Stimulated activated CD4-positive, alpha-beta T cell treated with anti-CD3 and anti-CD28 coated beads, Interleukin-1b, Interleukin-23, amount 100 ng/mL, for 48 hours (primary cell): ENCODE results near the gene MAP3K6.

Source experiments
- DNase-seq: peaks from one replicate; pipeline ENCODE4 v3.0.0-alpha.2; 2020

Gene MAP3K6

GRCh38 chr1:27374362-27375086 is 7.8 kb upstream of the MAP3K6 start, which contains the start of gene FCN3:
TSS of gene FCN3 (minus strand) at chr1:27374824. CDS start at chr1:27374818, 6 bp downstream.
- no peak for DNase-seq

- no peak for DNase-seq
These were observed 6.3 kb upstream of the MAP3K6 start for GRCh38 chr1:27372808-27373690.

GRCh38 chr1:27372022-27372807 is 5.5 kb upstream of the MAP3K6 start:
- no peak for DNase-seq

GRCh38 chr1:27368869-27369582 is 2.3 kb upstream of the MAP3K6 start:
- no peak for DNase-seq

GRCh38 chr1:27367160-27367650 is 444 bp upstream of the MAP3K6 start:
- DNase-seq, result no peak

GRCh38 chr1:27366113-27366410 is 699 bp downstream of the MAP3K6 start:
- DNase-seq, result peak; percentile 84

GRCh38 chr1:27365372-27366112 is 1.2 kb downstream of the MAP3K6 start:
- peak; percentile 76 for DNase-seq

GRCh38 chr1:27364696-27365371 is 1.9 kb downstream of the MAP3K6 start:
- DNase-seq, result no peak

GRCh38 chr1:27363766-27364695 is 2.7 kb downstream of the MAP3K6 start:
- DNase-seq, result no peak

GRCh38 chr1:27361553-27361952 is 5.2 kb downstream of the MAP3K6 start:
- no peak for DNase-seq

- no peak for DNase-seq
These were observed 5.7 kb downstream of the MAP3K6 start for GRCh38 chr1:27361044-27361402.

GRCh38 chr1:27360159-27361043 is 6.4 kb downstream of the MAP3K6 start:
- peak; percentile 27 for DNase-seq

GRCh38 chr1:27359822-27360158 is 7.0 kb downstream of the MAP3K6 start:
- DNase-seq, result no peak

- DNase-seq, result no peak
These were observed 7.8 kb downstream of the MAP3K6 start for GRCh38 chr1:27358928-27359313.

GRCh38 chr1:27358038-27358927 is 8.5 kb downstream of the MAP3K6 start:
- no peak for DNase-seq

GRCh38 chr1:27357281-27358037 is 9.3 kb downstream of the MAP3K6 start:
- DNase-seq, result peak; percentile 83

GRCh38 chr1:27356619-27357280 is 10.0 kb downstream of the MAP3K6 start:
- peak; percentile 52 for DNase-seq
